ENCODE measurements around the gene CMTM5.
"Not testable (repeated sequence)": the region's sequence is repeated elsewhere in the genome, so short reads cannot be mapped to it uniquely, and the experiment has no call there.

CMTM5 gene

DNA sequence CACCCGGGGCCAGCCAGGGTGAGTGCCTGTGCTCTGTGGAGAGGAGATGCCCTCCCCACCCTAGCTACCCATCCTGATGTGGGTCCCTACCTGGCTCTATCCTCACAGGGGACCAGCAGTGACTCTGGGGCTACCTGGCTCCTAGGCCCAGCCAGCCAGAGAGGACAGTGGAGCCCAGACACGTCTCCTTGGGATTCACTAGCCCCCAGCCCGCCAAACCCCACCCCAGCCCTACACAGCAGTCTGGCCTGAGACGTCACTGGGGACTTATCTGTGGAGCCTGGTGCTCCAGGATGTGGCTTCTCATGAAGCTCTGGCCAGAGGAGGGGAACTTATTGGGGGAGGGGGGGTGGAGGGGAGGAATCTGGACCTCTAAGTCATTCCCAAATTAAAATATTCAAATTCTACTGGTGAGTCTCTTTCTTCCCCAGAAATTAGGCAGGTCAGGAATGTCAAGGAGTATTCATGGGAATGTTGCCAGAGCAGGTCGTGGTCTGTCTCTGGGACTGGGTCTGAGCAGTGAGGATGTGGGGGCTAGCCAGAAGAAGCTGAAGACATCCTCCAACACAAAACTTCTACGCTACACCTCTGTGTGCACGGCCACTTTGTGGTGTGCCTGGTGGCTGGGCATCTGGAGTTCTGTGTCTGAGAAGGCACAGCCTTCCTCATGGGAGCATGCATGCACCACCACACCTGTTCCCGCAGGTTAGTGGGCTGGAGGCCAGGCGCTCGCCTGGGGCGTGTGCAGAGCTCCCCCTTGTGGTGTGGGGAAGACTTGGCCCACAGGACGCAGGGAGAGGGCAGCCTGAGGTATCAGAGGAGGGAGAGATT lies 2.7 kb downstream of the CMTM5 start:
- peak; percentile 43 for DNase-seq

DNA sequence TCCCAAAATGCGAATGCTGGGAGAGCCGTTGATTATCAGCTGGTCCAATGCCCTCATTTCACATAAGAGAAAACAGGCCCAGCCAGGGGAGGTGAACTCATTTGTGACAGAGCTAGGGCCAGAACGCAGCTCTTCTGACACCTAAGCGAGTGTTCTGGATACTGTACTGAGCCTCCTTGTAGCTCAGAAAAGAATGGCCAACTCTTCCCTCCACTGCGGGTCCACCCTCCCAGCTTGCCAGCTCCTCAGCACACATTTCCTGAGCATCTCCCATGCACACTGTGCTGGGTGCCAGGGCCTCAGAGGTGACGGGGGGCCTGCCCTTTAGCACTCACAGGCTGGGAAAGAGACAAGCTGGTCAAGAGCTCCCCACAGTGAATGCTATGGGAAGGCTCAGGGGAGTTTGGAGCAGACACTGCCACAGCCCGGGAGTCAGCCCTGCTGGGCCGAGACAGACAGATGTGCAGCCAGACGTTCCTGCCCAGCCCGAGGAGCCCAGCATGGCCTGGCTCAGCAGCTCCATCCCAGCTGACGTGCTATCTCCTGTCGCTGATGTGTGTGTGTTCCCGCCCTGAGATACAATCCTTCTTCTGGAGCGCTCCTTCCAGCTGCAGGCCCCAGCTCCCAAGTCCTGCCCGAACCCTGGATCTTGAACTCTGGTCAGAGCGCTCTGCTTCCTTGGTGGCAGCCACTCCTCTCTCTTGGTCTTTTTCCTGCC lies 3.5 kb downstream of the CMTM5 start:
- DNase-seq = no peak

DNA sequence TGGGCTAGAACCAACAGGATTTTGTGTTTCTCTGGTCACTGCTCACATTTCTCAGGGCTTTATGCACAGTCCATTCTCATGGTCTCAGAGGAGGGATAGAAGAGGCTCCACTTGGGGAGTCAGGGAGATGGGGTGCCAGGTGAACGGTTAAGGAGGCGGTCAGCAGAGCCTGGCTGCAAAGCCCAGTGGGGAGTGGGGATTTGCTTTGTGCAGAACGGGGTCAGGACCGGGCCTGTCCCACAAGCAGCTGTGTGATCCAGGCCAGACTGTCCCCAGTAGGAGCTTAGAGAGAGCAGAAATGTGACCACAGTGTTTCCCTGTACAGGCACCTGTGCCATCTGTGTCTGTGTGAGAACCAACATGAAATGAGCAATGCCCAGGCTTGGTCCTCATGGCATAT lies 4.1 kb downstream of the CMTM5 start:
- no peak for DNase-seq

DNA sequence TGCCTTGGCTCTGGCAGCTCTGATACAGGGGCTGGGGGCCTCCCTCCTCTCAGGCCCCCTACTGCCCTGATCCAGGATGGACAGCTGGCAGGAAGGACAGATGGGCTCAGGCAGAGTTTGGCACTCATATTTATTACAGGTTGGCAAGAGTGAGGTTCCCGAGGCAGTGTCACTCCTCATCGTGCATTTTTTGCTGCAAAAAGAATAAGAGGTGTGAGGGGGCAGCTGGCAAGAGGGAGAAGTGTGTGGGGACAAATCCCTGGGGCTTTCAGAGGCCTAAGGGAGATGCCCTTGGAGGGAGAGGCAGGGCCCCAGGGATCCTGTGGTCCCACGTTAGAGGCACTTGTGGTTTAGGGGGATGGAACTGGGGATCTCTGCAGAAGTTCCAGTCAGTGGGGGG lies 5.0 kb downstream of the CMTM5 start:
- no peak for DNase-seq

DNA sequence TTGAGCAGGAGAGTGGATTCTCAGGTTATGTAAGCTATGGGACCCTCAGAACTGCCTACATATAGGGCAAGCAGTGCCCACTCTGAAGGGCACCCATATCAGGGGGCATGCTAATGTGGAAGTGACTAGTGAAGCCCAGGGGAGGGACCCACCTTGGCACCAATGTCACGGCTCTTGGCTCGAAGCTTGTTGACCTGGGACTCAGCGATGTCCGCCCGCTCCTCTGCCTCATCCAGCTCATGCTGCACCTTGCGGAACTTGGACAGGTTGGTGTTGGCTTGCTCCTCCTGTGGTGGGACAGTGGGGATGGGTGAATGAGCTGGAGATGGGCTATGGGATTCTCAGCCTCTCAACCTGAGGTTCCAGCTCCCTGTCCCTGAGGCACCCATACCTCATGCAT lies 5.4 kb downstream of the CMTM5 start:
- DNase-seq = no peak

DNA sequence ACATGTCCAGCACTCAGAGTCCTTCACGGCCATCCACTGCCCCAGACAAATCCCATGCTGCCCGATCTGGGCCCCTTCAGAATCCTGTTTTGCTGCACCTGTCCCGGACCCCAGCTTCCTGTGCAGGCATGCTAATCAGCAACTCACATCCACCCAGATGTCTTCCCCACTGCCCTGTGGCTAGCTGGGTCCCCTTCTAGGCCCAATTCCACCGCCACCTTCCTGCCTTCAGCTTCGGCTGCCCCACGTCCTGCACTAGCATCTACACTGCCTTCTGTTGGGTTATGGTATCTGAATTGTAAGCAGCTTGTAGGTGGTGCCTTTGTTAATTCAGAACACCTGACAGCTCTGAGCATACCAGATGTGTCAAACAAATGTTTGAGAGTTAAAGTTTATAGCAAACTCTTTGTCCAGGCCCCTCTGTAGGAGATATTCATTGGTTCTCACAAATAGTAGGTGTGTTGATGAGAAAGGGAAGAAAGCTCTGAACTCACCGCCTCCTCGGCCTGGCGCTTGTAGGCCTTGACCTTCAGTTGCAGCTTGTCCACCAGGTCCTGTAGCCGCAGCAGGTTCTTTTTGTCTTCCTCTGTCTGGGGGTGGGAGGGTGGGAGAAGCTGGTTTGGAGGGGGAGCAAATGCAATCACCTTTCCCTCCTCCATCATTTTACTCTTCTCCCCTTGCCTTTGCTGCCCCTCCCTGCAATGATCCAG lies 6.0 kb downstream of the CMTM5 start:
- no peak for DNase-seq

DNA sequence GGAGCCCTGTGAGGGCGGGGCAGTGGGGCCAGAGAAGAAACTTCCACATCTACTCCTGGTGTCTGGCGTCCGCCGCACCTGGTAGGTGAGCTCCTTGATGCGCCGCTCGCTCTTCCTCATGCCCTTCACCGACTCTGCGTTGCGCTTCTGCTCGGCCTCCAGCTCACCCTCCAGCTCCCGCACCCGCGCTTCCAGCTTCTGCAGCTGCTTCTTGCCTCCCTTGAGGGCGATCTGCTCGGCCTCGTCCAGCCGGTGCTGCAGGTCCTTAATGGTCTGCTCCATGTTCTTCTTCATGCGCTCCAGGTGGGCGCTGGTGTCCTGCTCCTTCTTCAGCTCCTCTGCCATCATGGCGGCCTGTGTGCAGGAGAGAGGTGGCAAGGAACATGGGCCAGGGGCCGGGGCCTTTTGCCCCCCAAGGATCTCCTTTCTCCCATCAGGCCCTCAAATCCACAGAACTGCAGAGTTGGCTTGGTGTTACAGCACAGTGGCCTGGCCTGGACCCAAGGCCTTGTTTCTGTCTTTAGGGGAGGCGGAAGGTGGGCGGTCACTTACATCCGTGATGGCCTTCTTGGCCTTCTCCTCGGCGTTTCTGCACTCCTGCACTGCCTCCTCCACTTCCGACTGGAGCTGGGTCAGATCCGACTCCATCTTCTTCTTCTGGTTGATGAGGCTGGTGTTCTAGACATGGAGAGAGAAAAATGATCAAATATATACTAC lies 7.7 kb downstream of the CMTM5 start:
- no peak for DNase-seq

DNA sequence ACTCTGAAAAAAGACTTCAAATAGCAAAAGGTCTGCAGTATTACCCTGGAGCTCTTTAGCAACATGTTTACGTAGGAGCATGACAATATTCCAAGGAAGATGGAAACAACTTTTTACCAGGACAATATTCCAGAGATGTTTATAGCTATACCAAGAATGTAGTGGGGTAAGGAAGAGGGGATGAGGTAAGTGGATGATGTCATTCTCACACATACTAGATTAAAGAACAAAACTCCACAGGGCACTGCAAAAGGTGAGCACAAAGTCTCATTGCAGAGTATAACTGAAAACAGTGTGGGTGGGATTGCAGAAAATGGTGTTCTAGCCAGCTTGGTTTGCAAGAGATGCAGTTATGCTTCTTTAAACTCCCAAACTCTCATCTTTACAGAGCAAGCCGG lies 8.4 kb downstream of the CMTM5 start:
- no peak for DNase-seq

DNA sequence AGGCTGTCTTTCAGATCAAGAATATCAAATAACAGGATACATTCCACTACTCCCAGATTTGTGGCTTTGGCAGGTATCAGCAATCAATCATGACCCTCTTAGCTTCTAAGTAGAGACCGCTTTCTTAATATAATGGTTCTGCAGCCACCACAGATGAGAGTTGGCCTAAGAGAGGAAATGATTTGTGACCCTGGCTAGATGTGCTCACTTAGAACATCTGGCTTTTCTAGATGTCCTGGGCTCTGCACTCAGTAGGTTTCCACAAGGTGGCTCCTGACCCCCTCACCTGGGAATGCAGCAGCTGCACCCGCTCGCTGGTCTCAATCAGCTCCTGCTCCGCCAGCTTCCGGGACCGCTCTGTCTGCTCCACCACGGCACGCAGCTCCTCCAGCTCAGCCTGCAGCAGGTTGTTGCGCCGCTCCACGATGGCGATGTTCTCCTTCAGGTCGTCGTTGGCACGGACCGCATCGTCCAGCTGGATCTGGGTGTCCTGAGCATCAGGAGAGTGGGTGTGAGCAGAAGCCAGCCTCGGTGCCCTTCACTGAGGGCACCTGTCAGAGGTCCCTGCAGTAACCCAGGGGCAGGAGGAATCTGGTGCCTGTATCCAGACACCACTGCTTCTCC lies 8.9 kb downstream of the CMTM5 start:
- no peak for DNase-seq

DNA sequence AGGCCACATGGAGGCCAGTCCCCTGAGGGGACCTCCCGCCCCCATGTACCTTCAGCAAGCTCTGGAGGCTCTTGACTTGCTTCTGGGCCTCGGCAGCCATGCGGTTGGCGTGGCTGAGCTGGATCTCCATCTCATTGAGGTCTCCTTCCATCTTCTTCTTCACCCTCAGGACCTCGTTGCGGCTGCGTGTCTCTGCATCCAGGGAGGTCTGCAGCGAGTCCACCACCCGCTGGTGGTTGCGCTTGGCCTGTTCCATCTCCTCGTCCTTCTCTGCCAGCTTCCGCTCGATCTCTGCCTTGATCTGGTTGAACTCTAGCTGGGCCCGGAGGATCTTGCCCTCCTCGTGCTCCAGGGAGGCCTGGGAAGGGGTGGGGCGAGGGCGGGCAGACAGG lies 9.4 kb downstream of the CMTM5 start:
- DNase-seq = not testable (repeated sequence)

DNA sequence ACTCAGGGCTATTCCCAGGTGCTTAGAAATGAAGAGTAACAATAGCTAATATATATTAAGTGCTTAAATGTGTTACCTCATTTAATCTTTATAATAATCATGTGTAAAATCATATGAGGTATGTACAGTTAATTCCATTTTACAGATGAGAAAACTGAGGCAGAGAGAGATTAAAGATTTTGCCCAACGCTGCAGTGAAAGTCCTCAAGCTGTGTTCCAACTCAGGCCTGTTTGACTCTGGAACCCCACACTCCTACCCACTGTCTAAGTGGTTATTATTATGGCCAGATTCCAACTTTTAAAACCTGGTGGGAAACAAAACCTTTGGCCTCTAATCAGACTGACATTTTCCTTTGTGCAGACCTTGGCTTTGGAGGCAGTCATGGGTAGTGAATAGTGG lies 10.2 kb downstream of the CMTM5 start:
- no peak for DNase-seq

DNA sequence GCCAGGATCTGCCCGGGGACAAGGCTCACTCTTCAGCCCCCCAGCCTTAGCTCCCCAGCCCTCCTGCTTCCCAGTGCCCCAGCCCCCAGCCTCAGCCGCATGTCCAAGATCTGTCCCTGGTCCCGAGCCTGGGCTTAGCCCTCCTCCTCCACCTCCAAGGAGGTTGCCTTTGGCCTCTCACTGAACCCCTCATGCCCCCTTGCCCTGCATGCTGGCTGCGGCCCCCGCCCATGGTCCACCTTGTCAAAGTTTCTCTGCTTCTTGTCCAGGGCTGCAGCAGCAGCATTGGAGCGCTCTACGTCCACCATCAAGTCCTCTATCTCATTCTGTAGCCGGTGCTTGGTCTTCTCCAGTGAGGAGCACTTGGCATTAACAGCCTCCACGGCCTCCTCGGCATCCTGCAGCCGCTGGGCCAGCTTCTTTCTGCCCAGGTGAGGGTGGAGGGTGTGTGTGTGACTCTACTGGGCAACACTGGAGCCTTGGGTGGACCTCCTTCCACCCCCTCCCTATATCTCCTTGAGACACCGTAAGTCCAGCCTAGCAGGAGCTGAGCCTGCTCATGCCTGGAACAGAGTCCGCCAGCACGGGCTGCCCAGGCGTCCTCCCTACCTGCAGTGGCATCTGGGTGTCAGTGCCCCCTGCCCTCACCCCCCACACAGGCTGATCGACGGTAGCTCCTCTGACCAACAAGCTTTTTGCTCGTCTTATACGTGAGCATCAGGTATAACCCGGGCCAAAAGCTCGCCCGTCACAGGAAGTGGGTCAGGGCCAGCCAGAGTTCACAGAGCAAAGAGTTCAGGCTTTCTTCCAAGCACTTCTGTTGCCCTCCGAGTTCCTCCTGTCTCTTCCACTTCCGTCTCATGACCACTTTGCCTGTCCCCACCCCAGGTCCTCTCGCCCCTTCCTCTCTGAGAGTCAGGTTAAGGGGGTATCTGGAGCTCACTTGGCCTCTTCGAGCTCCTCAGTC lies 11.4 kb downstream of the CMTM5 start:
- no peak for DNase-seq

DNA sequence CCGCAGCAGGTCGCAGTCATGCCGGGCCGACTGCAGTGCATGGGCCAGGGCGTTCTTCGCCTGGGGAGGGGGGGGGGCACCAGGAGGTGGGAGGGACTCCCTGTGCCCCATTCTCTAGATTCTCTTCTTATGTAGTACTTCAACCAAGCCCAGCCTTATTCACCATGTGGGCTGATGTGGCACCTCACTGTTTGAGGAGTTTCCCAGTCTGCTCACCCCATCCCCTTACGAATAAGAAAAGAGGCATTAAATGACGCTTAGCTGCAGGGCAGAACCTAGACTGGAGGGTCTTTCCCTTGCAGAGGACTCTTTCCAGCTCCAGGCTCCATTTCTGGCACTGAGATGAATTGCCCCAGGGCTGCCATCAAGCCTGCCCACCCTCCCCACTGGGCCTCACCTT lies 12.2 kb downstream of the CMTM5 start:
- no peak for DNase-seq

DNA sequence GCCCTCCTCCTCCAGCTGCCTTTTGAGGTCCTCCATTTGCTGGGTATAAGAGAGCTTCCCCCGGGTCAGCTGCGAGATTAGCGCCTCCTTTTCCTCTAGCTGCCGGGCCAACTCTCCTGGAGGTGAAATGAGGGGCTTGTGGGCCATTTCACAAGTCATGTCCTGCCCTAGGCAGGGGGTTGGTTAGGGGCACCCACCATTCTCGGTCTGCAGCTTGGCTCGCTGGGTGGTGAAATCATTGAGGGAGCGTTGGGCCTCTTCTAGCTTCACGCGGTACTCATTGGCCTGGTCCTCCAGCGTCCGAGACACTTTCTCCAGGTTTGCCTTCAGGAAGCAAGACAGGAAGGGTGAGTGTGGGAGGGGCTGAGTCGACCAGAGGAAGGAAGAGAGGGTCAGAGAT lies 12.6 kb downstream of the CMTM5 start:
- DNase-seq = no peak

DNA sequence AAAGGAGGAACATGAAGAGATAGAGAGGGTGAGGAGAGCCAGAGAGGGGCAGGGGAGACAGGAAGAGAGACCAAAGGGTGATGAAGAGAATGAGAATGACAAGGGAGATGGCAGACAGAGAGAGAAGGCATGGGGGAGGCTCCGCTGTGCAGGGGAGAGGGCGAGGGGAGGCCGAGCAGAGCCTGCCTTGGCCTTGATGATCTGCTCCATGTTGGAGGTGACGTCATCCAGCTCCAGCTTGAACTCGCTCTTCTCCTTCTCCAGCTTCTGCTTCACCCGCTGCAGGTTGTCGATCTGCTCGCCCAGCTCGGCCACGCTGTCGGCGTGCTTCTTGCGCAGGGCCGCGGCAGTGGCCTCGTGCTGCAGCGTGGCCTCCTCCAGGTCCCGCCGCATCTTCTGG lies 13.0 kb downstream of the CMTM5 start:
- DNase-seq = not testable (repeated sequence)

DNA sequence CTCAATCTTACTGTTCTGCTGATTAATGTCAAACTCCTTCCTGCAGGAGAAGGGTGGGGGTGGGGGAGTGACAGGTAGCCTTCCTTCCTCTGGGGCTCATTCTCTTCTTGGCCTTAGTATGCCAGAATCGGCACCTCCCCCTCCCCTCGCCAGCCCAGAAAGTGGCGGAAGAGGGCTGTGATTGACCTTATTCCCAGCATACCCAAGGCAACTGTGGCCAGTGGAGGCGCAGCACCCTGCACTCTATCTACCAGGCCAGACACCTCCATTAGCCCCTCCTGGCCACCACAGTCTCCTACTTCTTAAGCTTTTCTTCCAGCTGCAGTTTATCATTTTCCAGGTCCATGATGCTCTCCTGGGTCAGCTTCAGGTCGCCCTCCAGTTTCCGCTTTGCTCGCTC lies 15.8 kb downstream of the CMTM5 start:
- no peak for DNase-seq

DNA sequence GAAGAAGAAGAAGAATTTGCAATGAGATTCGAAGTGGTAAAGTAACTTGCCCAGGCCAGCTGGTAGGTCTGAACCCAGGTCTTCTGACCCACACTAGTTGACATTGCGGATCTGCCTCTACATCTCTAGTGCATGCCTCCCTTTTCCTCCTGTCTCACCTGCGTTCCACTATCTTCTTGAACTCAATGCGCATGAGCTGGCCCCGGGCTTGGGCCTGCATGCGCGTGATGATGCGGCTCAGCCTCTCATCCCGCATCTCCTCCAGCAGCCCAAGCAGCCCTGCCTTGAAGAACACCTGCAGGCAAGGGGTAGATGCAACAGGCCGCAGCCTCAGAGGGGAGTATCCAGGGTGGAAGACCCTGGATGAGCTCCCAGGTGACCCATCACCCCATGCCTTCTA lies 19.3 kb downstream of the CMTM5 start:
- no peak for DNase-seq

DNA sequence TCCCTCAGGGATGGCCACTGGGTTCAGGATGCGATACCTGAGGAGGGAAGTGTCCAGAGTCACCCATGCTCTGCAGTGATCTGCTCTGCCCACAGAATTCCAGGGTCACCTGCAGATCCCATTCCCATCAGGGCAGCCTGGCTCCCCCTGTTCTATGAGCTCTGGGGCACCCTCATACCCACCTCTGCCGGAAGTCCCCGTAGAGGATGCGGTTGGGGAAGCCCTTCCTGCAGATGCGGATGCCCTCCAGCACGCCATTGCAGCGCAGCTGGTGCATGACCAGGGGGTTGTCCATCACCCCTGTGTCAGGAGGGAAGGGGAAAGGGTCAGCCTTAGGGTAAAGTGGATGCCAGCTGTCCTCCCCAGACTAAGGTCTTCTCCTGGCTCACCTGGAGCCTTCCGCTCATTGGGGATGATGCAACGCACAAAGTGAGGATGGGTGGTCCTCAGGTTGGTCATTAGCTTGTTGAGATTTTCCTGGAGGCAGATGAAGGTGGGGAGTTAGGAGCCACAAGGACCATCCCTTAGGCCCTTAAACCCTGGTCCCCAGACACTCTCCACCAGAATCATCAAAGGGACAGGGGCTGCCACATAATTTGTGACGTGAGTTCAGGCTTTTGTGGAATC lies 20.0 kb downstream of the CMTM5 start:
- DNase-seq = no peak

DNA sequence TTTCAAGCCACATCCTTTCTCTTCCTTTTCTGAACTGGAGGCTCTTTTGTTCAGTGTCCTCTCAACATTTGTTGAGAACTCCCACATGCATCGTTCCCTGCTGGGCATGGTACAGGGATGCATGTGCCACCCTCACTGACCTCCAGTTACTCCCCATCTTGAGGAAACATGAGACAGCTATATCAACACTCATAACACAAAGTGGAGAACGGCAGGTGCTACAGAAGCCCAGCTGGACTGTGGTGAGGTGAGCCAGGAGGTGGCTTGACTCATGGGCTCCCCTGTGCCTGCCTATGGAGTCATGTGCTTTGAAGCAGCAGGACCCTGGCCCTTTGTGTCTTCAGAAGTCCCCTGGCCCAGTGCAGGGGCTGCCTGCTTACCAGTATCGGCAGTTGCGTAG lies 21.5 kb downstream of the CMTM5 start:
- DNase-seq = peak; percentile 80

DNA sequence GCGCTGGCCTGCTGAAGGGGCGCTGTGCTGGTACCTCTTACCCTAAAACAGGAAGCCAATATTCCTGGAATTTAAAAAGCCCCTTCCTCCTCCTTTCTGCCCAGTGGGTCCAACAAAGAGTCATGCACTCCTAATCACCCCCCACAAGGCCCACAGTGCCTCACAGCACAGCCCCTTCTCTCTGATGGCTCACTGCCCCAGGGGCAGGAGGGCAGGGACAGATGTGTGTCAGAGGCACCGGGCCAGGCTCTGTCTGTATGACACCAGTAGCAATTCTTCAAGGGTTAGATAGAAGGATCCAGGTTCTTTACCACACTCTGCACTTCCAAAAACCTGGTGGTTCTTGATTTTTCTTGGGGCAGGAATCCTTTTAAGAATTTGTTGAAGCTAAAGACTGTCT lies 22.3 kb downstream of the CMTM5 start:
- no peak for DNase-seq

DNA sequence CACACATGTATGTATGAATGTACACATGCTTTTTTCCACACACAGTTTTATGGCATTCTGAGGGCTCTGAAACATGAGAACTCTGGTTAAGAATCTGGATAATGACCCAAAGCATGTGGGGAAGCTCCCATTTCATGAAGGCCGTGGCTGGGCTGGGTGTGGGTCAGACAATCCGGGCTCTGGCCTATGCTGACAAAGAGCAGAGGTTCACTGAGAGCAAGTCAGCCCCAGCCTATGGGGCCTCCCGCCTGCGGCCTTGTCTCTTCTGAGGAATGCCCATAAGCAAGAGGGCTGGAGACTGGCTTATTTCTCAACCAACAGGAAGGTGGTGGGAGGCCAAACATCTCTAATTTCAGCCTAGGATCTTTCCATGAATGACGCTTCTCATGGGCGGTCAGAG lies 22.7 kb downstream of the CMTM5 start:
- no peak for DNase-seq
